GM12801 (cell line): Measurements from ENCODE around the gene NAA10.

ENCODE experiments used
- TF ChIP-seq, protein P1 (sequence below): IDR thresholded peaks from one replicate; pipeline ENCODE4 v1.5.1; 2011; ENCODE audit warnings: control low read depth; ENCODE audit not compliant: insufficient read length; ENCODE audit errors: extremely low read depth

Gene NAA10

DNA sequence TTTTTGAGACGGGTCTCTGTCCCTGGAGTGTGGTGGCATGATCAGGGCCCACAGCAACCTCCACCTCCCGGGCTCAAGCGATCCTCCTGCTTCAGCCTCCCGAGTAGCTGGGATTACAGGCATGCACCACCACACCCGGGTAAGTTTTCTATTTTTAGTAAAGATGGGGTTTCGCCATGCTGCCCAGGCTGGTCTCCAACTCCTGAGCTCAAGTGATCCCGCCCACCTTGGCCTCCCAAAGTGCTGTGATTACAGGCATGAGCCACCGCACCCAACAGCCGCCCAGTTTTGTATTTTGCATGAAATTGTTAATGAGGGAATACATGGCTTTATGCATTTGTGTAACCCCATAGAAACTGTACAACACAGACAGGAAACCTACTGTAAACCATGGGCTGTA, 6.0 kb downstream of the NAA10 start:
- TF ChIP-seq, protein P1, sequence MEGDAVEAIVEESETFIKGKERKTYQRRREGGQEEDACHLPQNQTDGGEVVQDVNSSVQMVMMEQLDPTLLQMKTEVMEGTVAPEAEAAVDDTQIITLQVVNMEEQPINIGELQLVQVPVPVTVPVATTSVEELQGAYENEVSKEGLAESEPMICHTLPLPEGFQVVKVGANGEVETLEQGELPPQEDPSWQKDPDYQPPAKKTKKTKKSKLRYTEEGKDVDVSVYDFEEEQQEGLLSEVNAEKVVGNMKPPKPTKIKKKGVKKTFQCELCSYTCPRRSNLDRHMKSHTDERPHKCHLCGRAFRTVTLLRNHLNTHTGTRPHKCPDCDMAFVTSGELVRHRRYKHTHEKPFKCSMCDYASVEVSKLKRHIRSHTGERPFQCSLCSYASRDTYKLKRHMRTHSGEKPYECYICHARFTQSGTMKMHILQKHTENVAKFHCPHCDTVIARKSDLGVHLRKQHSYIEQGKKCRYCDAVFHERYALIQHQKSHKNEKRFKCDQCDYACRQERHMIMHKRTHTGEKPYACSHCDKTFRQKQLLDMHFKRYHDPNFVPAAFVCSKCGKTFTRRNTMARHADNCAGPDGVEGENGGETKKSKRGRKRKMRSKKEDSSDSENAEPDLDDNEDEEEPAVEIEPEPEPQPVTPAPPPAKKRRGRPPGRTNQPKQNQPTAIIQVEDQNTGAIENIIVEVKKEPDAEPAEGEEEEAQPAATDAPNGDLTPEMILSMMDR = no peak

DNA sequence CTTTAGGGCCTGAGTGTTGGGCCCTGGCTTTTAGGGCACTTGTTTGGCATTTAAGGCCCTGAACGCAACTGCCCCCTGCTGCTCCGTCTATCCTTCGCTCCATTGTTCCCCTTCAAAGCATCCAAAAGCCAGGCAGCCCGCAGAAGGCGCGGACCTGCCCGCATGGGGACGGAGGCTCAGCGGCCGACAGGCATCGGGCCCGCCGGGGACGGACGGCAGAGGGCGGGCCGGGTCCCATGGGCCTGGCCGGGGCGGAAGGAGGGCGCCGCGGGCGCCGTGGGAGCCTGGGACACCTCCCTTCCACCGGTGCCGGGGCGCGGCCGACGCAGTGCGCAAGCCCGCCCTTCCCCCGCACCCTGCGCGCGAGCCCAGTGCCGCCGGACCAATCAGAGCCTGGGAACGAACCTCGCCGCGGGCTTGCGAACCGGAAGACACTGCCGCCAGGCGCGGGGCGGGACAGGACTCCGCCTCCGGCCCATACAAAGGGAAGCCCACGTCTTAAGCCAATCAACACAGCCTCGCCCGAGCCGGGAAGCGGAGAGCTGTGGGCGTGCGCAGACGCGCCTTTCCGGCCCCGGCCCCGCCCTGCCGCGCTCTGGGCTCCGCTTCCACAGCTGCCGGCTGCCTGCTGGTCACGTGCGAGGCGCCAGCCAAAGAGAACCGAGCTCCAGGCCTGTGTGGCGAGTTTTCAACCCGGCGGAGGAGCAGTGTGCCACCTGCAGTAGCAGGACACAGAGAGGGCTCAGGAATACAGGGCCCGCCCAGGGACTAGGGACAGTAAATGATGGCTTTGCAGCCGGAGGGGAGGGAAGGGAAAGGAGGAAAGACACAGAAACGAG, 6.7 kb downstream of the NAA10 start:
- TF ChIP-seq, protein P1 = no peak

DNA sequence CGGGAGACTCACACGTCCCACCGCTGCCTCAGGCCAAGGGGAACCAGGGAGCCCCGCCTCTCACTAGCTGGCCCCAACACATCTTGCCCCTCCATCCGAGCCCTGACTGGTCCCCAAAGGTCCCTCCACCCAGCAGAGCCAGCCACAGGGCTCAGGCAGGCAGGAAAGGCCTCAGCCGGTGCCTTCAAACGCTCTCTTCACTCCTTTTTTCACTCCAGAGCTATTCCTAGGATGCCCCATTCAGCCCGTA, 7.2 kb downstream of the NAA10 start:
- TF ChIP-seq, protein P1 = no peak

DNA sequence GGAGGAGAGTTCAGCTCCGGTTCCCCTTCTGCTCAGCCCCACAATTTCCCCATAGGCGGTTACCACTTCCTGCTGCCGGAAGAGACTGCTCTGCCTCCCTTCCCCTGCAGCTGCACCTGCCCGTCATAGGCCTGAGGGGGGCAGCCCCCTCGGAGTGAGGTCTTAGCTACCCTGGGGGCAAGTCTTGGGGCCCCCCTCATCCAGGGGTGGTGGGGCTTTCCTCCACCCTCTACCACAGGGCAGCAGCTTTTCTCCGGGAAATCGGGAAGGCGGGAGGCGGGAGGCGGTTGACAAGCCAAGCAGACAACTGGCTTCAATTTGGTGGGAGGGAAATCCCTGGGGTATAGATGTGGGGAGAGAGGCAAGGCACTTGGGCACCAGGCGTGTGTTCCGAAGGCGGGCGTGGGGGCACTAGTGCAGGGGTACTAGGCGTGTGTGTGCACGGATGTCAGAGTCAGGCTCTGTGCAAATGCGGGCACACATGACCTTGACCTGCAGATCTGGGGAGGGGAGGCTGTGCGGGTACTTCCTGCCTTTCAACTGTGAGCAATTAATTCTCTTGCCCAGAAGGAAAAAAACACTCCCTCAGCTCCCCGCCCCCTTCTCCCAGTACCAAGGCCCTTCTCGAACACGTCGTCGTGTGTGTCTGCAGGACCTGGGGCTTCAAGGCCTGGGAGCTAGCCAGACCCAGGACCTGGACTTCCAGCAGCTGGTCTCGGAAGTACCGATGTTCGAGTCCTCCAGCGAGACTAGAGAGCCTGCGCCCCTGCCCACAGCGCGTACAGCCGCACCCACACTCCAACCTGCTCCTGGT, 7.8 kb downstream of the NAA10 start:
- TF ChIP-seq, protein P1 = no peak

DNA sequence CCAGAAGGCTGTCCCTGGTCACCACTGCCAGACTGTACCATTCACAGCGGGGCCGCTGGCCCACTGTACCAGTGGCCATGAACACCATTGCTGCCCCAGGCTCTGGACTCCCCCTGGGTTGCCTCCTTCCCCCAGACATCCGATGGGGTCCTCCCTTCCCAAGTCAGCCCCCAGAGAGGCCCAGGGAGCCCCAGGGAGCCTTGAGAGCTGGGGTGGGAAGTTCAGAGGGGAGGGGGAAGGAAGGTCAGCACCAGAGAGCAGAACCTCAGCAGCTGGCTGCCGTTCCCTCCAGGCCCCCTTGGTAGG, 8.3 kb downstream of the NAA10 start:
- TF ChIP-seq, protein P1 = no peak

DNA sequence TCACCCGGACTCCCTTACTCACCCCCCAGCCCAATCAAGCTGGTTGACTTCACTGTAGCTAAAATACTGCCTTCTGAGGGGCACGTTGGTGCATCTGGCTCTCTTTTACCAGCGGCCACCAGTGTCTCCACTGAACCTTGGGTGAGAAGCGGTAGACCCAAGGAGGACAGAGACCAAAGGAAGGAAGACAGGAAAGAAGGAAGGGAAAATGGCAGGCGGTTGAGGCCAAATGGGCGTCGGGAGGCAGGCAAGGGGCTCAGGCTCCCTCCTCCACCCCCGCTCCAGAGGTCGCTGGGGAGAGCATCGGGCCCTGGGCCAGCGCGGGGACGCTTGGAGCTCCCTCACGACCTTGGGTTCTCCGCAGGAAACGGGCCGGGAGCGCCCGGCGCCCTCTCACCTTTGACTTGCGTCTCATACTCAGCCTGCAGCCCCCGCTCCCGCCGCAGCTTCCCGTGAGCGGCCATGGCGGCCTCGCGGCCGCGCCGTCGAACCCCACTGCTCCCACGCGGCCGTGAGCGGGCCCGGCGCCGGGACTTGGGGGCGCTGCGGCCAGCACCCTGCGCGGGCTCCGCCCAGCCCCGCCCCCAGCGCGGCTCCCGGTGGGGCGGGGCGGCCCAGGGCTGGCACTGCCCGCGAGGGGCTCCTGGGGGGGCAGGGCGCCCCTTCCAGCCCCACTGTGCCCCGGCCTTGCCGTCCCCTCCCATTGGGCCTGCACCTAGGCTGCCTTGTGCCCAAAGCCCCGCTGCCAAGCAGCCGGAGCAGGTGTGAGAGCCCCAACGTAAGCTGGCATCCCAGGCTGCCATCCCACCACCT, 8.9 kb downstream of the NAA10 start, which contains the start of gene ARHGAP4:
ARHGAP4 (minus strand) TSS at position 526 of the 813 bp plus-strand sequence; CDS start at position 464, 62 bp downstream.
- TF ChIP-seq, protein P1 = no peak

DNA sequence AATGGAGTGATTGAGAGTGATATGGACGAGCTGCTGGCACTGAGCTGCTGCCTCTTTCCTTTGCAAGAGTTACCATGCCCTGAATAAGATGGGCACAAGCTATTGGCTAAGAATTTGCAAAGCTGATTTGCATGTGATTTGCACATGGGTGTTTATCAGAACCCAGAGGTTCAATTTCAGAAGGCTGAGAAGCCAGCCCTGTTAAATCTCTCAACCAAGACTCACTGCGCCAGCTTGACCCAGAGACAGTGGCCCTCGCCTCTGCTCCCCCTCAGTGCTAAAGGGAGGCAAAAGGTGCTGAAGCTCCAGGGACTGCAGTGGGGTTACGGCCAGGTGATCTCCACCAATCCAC, 9.5 kb downstream of the NAA10 start:
- TF ChIP-seq, protein P1 = no peak
